ENCODE measurements around the gene KRTAP16-1.
"Not testable (repeated sequence)": the region's sequence is repeated elsewhere in the genome, so short reads cannot be mapped to it uniquely, and the experiment has no call there.

Gene KRTAP16-1, protein sequence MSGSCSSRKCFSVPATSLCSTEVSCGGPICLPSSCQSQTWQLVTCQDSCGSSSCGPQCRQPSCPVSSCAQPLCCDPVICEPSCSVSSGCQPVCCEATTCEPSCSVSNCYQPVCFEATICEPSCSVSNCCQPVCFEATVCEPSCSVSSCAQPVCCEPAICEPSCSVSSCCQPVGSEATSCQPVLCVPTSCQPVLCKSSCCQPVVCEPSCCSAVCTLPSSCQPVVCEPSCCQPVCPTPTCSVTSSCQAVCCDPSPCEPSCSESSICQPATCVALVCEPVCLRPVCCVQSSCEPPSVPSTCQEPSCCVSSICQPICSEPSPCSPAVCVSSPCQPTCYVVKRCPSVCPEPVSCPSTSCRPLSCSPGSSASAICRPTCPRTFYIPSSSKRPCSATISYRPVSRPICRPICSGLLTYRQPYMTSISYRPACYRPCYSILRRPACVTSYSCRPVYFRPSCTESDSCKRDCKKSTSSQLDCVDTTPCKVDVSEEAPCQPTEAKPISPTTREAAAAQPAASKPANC

DNA sequence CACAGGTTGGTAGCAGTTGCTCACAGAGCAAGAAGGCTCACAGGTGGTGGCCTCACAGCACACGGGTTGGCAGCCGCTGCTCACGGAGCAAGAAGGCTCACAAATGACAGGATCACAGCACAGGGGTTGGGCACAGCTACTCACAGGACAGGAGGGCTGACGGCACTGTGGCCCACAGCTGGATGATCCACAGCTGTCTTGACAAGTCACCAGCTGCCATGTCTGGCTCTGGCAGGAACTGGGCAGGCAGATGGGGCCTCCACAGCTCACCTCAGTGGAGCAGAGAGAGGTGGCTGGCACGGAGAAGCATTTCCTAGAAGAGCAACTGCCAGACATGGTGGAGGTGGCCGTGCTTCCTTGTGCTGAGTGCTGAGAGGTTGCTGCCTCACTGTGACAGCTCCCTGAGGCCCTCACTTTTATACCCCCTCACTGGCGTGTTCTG is at the start of gene KRTAP16-1:
TSS of gene KRTAP16-1 (minus strand) at position 392 of the 442 bp plus-strand sequence. CDS start at position 336, 56 bp downstream.
- no peak within 1 kb of the TSS for H3K4me3 ChIP-seq (ENCODE audit: low read depth, low read length)

DNA sequence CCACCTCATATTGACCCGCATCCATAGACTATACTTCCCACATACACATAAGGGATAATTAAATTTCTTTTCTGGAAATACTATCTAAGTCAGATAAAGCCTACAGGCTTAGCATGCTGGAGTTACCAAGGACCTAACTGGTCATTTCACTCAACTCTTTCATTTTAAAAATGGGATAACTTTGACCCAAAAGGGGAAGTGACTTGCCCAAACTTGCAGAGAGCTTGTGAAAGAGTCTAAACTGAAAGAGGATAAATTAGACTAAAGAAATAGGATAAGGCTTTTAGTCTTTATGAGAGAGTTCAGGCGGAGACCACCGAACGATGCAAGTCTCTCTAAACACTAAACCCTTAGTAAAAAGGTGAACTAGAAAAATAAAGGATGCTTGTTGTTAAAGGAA is 45.4 kb upstream of the KRTAP16-1 start:
- no peak overlapping the region for H3K4me3 ChIP-seq (ENCODE audit: low read depth, low read length)

DNA sequence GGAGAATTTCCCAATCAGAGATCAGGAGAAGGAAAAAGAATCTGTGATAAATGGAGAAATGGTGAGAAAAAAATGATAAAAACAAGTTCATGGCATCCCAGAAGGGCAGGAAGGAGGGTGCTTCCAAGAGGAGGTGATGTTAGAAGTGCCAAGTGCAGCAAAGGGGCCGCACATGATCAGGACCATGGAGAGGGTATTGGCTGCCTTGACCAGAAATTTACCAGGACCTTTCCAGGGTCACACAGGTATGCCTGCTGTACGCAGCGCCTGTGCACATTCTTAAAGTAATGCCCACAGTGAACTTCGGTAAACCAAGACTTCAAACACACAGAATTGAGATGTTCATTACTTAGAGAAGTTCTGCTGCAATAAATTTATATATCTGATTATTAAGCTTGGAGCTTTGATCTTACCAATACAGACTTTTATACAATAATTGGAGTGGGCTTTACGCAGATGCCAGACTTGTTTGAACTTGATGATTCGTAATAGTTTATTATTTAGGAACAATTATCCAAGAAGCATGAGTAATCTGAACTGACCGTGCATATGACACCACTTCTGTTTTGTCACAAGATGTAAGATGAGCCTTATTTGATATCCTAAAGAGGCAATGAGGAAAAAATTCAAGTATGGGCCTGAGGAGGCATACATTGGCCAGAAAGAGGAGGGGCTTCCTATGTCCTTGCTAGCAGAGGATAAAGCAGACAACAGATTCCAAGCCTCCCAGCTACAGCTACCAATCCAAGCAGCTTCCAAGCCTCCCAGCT is 43.7 kb upstream of the KRTAP16-1 start:
- no peak overlapping the region for H3K4me3 ChIP-seq (ENCODE audit: low read depth, low read length)

DNA sequence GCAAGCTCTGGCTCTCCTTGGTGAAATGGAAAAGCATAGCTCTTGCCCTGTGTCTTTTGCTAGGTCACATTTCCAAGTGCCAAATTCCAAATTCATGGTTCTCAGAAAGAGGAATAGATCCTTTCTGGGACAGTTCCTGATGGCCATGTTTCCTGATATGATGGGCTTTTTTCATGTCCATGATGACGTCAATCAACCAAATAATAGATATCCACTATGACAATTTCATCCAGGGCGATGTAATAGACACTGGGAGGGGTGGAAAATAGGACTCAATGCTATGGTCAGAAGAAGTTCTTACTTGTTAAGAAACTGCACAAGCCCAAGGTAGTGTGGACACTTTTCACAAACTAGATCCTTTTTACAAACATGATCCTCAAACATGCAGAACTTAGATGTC is 42.1 kb upstream of the KRTAP16-1 start:
- no peak overlapping the region for H3K4me3 ChIP-seq (ENCODE audit: low read depth, low read length)

DNA sequence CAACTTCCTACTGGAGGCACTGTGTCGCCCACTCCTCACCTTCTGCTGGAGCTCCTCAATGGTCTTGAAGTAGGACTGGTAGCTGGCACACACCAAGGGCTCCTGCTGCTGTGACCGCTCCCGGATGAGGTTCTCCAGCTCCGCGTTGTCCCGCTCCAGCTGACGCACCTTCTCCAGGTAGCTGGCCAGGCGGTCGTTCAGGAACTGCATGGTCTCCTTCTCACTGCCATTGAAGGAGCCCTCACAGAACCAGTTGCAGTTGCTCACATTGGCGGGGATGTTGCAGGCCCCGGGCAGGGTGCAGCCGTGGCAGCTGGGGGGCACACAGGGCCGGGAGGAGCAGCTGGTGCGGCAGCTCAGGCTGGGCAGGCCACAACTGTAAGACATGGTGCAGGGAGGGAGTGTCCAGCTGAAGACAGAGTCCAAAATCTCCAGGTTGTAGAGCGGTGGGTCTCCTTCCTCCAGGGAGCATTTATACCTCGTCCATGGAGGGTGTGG is 41.3 kb upstream of the KRTAP16-1 start, which contains the start of gene KRT33A:
TSS of gene KRT33A (minus strand) at position 448 of the 498 bp plus-strand sequence. CDS start at position 387, 61 bp downstream.
- H3K4me3 ChIP-seq (ENCODE audit: low read depth, low read length) = not testable (repeated sequence)

DNA sequence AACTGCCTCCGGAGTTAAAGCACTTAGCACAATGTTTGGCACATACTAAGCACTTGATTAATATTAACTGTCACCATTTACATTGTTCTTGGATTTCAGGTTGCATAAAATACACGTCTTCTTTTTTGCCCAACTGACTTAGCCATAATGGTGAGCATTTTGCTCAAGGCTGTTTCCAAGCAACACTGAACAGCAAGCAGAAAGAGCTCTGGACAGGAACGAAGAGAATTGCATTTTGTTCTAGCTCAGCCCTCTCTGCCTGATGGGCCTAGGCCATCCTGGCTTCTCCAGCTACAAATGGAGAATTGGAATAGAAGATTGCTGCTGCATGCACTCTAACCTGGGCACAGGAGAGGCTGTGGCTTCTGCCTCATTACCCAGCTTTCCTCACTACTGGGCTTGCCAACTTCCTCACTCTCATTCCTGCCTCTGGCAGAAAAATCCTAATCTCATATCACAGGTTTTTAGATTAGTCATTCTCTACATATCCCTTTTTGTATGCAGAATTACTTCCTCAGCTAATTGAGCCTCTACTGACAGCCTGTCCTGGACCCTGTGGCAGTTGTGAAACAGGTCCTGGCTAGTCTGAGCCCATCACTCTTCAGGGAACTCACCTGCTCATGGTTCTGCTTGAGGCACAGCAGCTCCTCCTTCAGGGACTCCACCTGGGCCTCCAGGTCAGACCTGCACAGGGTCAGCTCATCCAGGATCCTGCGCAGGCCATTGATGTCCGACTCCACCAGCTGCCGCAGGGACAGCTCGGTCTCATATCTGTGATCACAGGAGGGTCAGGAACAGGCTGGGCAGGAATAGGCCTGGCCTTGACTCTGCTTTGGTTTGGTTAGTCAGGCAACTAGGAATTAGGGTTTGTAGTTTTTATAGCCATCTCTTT is 39.0 kb upstream of the KRTAP16-1 start:
- no peak overlapping the region for H3K4me3 ChIP-seq (ENCODE audit: low read depth, low read length)

DNA sequence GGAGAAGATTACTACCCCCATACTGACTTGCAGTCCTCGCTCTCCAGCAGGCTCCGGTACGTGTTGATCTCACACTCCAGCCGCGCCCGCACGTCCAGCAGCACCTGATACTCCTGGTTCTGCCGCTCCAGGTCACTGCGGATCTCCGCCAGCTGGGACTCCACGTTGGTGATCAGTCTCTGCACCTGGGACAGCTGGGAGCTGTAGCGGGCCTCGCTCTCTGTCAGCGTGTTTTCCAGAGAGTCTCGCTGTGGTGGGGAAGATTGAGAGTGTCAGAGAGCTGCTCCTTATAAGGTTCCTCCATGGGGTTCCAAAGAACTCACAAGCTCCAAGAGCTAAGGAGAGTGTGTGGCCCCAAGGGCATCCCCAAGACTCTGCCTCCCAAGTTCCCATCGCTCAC is 37.3 kb upstream of the KRTAP16-1 start:
- H3K4me3 ChIP-seq (ENCODE audit: low read depth, low read length) = not testable (repeated sequence)

DNA sequence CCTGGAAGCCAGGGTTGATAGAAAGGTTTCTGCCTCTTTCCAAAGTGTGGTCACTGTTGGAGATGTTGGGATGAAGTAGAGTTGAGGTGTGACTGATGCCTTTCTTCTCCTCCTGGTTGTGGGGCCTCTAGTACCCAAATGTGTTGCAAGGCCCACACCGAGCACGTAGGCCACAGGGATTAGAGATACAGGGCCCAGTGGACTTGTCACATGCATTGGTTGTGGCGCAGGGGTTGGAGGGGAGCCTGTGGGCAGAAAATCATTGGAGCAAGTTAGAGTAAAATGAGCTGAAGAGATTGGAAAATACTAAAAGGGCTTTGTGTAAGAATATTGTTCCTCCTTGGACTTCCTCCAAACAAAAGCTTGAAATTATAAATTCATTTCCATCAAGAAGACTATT is 36.9 kb upstream of the KRTAP16-1 start:
- no peak overlapping the region for H3K4me3 ChIP-seq (ENCODE audit: low read depth, low read length)

DNA sequence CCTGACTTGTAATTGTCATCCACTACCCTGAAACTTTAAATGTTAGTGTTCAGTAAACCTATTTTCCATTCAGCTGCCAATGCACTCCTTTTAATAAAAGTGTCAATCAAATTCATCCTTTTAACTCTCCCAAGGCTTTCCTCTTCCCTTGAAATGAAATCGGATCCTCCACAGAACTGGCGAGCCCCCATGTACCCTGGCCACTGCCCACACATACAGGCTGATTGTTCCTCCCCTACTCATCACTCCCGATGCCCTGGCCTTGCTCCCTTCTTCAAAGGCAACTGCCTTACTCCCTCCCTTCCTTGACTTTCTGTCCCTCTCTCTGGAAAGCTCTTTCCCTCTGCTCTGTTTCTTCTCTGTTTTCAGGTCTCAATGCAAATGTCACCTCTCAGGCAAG is 33.9 kb upstream of the KRTAP16-1 start:
- H3K4me3 ChIP-seq (ENCODE audit: low read depth, low read length) = no peak overlapping the region

DNA sequence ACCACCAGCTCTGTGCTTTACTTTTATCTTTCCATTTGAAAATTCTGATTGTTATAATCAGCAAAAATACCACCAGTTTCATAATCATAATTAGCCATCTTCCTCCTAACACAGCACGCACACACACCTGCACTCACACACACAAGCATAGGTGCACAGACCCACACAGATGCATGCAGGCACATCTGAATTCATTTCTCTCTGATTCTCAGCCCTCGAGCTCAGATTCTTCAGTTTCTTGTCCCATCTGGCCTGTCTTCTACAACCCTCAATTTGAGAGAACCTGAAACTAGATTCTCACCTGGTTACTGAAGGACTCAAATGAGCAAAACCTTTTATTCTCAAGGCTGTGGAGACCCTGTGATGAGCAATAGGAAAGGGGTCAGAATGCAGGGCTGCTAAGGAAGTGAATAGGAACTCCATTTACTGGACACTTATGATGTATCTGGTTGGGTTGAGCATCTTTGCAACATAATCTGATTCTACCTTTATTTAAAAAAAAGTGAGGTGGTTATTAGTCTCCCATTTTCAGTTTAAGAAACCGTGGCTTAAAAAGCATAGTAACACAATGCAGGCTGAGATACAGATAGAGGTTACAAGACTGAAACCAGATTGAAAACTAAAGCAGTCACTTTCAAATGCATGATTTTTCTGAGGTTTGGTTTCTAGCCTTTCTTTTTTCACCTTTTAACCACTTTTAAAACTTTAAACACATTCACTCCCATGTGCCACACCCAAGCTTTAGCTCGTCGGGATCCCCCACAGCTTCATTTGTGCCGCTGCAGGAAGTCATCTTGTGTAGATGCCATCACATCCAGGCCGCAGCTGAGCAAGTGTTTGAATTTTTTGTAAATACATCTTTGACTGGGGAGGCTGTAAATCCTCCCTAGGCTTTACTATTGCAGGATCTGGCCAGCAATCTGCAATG is 32.1 kb upstream of the KRTAP16-1 start:
- H3K4me3 ChIP-seq (ENCODE audit: low read depth, low read length) = no peak overlapping the region

DNA sequence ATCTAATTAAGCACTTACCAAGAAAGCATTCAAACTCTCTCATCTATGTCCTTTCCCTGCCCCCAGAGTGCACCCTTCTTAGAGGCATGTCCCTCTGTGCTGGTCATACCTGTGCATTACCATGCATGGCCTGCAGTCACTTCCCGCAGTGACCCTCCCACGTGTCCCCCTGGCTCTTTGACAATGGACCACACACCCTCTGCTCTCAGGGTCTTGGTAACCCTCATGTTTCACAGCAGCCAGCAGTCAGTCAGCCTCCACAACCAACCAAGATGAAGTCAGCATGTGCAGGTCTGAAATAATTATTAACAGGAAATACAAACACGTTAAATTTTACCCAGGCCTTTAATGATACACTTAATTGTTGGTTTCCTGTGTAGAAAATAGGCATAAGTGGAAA is 31.4 kb upstream of the KRTAP16-1 start:
- no peak overlapping the region for H3K4me3 ChIP-seq (ENCODE audit: low read depth, low read length)

DNA sequence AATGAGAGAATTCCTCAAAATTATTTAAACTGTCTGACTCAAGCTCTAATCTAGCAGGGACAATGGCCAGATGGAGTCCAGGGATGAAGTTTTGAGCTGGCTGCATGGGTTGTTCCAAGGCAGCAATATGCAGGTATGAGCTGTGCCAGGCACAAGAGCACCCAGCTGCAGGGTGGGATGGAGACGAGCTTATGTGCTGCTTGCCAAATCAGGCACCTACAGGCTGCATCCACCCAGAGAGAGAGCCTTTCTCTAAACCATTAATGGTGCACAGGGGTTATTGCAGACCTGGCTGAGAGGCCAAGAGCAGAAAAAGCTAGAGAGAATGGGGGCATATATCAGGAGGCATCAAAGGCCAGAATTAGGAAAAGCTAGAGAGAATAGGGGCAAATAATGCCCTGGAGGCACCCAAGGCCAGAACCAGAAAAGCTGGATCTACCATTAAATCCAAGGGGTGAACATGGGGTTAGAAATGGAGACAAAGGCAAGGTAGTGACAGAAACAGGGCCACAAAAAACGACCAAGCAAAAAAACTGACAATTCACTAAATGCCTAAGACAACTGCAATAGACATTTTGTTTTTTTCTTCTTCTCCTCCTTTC is 30.6 kb upstream of the KRTAP16-1 start:
- no peak overlapping the region for H3K4me3 ChIP-seq (ENCODE audit: low read depth, low read length)

DNA sequence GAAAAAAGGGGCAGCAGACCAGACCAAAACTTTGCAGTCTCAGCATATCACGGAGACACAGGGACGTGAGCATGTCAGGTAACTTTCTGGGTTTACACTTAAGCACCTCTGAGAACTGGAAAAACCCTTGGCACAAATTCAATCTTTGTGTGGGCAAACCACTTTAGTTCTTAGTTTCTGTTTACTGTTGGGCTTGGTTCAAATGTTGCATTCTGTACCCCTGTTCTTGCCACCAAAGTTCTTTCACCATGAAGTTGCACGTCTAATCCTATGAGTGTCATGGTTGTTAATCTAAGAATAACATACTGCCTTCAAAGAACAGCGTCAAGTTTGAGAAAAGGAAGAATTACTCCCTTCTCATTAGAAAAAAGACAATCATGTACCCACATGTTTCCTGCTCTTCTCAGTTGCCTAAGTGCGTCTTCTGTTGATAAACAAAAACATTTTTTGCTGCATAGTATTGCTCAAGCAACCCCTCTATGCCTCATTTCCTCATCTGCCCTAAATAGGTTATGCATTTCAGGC is 29.9 kb upstream of the KRTAP16-1 start:
- H3K4me3 ChIP-seq (ENCODE audit: low read depth, low read length) = no peak overlapping the region

DNA sequence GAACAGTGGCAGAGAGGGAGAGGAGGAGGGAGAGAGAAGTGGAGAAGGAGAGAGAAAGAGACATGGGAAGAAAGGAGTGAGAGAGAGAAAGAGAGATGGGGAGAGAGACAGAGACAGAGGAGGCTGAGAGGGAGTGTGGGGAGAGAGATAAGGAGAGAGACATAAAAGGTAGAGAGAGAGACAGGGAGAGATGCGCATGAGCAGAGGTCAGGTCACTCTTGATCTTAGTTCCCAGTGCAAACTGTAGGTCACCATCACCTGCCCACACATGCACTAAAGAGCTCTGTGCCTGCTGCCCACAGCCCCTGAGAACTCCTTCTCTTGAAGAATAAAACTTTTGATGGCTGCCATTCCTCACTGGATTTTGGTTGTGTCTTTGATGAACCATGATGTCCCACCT is 26.6 kb upstream of the KRTAP16-1 start:
- no peak overlapping the region for H3K4me3 ChIP-seq (ENCODE audit: low read depth, low read length)

DNA sequence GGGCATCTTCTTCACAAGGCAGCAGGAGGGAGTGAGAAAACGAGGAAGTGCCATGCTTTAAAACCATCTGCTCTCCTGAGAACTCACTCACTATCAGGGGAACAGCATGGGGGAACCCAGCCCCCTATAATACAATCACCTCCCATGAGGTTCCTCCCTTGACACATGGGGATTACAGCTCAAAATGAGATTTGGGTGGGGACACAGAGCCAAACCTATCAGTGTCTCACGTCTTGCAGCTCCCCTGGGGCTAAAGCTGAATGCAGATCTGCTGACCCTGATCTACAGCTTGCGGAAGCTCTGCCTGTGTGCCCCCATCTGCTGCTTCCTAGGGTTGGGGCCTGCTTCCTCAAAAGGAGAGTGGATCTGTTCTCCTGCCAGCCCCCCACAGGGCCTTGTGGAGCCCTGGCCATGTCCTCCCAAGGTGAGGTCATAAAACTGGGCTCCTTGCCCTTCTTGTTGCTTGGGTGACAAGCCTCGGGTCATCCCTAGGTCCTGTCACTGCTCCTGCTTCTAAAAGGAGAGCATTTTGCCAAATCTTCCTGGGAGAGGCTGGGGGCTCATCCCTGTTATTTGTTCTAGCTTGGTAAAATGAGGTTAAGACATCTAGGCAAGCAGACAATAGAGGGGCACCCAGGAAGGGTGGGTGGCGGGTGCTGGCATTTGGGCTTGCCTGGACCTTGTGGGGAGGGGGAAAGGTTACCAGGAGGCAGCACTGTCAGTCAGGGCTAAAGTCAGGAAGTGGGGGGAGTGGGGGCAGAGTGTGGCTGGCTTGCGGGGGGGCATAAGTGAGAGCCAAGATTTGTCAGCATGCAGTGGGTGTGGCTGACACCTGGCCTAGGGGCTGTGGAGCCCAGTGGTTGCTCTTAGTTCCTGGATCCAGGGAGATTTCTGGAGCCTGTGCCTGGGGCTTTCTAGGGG is 25.5 kb upstream of the KRTAP16-1 start:
- H3K4me3 ChIP-seq (ENCODE audit: low read depth, low read length) = no peak overlapping the region

DNA sequence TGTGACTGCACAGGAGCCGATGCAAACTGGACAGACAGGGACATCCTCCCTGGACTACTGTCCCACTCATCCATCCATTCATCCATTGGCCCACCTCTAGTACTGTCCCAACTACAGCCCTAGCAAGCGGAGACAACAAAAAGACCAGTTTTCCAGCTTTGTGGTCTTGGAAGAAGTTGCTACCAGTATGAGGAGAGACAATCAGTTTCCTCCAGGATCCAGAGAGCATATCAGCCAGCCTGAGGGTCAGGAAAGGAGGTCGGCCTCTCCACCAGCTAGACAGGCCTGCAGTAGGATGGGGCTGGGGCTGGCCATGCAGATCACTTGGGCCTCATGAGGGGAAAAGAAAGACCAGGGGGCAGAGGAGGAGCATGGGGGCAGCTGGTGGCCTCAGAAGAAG is 24.7 kb upstream of the KRTAP16-1 start:
- H3K4me3 ChIP-seq (ENCODE audit: low read depth, low read length) = no peak overlapping the region

DNA sequence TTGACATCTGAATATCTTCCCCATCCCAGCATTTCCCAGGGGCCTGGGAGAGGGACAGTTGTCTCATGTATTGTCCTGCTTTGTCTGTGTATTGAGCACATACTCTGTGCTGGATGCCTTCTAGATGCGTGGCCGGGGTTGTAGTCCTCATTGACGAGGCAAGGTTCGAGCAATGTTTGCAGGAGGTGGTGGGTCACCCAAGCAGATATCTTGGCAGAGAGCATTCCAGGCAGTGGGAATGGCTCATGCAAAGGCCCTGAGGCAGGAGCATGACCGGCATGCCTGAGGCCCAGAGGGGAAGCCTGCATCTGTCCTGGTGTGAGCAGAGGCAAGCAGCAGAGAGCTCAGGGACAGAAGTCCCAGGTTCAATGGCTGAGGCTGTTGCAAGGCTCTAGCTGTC is 24.0 kb upstream of the KRTAP16-1 start:
- H3K4me3 ChIP-seq (ENCODE audit: low read depth, low read length) = no peak overlapping the region

DNA sequence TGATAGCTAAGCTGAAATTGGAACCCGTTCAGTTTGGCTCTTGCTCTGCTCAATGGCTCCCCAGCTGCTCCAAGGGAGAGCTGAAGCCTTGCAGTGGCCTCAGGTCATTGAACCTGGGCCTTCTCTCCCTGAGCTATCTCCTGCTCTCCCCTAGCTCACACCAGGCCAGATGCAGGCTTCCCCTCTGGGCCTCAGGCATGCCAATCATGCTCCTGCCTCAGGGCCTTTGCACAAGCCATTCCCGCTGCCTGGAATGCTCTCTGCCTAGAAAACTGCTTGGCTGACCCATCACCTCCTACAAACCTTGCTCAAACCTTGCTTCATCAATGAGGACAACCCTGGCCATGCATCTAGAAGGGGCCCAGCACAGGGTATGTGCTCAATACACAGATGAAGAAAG is 23.1 kb upstream of the KRTAP16-1 start:
- no peak overlapping the region for H3K4me3 ChIP-seq (ENCODE audit: low read depth, low read length)

All from iPS-11a (cell line).